CD4-positive, alpha-beta T cell treated with Interleukin-21 for 1 hour (primary cell): ENCODE data around the gene LONP2.
"Not testable (repeated sequence)": the region's sequence is repeated elsewhere in the genome, so short reads cannot be mapped to it uniquely, and the experiment has no call there.

Experiments used
- DNase-seq: peaks from one replicate; pipeline ENCODE4 v3.0.0-alpha.2; 2020

LONP2 gene

DNA sequence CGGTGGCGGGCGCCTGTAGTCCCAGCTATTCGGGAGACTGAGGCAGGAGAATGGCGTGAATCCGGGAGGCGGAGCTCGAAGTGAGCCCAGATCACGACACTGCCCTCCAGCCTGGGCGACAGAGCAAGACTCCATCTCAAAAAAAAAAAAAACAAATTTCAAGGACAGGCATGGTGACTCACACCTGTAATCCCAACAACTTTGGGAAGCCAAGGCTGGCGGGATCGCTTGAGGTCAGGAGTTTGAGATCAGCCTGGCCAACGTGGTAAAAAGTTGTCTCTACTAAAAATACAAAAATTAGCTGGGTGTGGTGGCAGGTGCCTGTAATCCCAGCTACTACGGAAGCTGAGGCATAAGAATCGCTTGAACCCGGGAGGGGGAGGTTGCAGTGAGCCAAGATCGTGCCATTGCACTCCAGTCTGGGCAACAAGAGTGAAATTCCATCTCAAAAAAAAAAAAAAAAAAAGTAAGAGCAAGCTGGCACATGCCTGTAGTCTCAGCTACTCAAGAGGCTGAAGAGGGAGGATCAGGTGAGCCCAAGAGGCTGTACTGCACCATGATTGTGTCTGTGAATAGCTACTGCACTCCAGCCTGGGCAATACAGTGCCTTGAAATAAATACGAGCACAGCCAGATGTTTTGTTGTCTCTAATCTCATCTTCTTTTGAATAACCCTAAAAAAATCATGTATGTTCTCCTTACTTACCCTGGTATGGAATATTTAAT lies 126.7 kb downstream of the LONP2 start:
- DNase-seq = not testable (repeated sequence)

DNA sequence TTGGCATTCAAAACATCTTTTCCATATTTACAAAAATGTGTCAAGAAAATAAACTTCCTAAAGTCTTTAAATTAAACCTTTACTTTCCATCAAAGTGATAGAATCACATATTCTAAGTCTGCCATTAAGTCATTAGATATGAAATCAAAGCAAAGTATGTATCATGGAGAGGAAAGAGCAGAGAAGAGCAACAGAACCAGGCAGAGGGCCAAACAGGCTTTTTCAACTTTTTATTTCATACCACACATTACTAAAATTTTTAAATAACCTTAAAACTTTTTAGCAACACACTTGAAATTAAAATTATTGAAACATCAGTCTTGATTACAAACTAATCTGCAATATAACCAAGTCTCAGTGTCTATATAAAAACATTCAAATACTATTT lies 127.3 kb downstream of the LONP2 start:
- no peak for DNase-seq

DNA sequence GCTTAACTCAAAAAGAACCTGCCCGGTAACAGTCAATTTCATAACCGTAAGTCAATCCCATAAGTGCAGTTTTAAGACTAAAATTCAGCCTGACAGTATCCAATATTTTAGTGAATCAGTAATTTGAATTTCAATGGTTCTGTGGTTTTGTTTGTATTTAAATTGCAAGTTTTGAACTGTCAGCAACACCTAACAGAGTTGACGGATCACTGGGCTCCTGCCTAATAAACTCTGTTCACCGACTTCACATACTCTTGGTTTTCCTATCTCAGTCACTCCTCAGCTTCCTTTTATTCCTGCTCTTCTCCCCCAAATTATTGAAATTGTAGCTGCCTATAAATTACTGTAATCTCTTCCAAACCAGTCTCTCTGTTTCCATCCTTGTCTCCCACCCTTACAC lies 128.6 kb downstream of the LONP2 start:
- no peak for DNase-seq

DNA sequence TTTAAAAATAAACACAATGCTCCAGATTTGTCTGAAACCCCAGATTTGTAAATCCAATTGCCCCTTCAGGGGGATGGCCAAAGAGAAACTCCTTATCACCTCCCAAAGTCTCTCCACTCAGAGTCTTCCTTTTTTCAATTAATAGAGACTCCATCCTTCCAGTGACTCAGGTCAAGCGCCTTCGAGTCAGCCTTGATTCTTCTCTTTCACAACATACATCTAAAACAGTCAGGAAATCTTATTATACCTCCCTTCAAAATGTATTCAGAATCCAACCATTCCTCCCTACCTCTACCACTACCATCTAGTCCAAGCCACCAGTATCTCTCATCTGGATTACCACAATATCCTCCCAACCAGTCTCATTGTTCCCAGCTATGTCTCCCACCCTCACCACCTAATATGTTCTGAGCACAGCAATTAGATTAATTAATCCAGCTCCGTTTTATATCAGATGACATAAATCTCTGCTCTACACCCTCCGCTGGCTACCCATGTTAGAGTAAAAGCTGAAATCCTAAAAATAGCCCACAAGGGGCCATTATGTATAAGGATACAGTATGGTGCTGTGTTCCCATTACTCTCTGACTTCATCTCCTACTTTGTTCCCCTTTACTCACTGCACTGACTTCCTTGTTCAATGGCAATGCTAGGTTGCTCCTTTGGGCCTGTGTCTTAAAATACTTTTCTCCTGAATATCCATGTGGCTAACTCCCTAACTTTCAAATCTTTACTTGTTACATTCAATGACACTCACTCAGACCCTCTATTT lies 129.3 kb downstream of the LONP2 start:
- DNase-seq = no peak

DNA sequence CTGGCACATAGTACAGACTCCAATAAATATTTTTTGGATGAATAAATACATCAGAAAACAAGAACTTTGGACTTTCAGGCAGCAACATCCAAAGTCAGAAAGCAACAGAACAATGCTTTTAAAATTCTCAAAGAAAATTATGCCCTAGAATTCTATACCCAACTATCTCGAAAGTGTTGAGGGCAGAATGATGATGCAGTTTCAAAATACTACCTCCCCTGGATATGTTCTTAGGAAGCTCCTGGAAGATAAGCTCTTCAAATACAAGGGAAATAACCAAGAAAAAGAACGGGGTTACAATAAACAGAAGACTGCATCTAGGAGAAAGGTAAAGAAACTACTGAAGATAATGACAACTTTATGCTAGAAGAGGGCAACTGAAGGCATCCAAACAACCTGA lies 130.2 kb downstream of the LONP2 start:
- no peak for DNase-seq

DNA sequence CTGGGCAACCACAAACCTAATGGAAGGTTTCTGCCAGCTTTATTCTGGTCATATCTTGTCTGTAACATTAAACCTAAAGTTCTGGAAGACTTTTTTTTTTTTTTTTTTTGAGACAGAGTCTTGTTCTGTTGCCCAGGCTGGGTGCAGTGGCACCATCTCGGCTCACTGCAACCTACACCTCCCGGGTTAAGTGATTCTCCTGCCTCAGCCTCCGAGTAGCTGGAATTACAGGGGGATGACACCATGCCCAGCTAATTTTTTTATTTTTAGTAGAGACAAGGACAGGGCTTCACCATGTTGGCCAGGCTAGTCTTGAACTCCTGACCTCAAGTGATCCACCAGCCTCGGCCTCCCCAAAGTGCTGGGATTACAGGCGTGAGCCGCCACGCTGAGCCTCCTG lies 133.2 kb downstream of the LONP2 start:
- DNase-seq = not testable (repeated sequence)

DNA sequence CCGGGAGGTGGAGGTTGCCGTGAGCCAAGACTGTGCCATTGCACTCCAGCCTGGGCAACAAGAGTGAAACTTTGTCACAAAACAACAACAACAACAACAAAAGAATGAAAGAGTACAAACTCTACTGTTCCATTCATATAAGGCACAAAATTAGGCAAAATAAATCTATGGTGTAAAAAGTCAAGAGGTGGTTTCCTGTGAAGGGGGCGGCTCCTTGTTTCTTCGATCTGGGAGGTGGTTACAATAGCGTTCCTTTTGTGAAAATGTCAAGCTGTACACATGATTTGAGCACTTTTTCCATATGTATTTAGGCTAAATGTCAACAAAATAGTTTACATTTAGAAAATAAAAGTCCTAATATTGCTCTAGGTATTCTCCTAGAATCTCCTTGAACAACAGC lies 134.2 kb downstream of the LONP2 start:
- no peak for DNase-seq

DNA sequence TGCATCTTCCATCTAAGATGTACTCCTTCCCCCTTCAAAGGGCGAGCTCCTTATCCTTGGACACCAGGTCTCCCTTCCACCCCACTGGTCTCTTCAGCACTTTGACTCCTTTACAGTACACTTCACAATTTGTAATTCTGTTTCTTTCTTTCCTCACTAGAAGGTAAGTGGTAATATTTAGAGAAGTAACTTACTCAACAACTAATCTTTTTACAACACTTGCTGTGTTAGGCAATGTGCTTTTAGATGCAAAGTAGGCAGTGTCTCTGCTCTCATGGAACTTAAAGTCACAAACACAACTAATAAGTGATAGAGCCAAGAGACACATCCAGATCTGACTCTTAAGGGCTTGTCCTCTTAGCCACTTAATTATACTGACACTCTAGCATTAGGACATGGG lies 134.7 kb downstream of the LONP2 start:
- DNase-seq = no peak

DNA sequence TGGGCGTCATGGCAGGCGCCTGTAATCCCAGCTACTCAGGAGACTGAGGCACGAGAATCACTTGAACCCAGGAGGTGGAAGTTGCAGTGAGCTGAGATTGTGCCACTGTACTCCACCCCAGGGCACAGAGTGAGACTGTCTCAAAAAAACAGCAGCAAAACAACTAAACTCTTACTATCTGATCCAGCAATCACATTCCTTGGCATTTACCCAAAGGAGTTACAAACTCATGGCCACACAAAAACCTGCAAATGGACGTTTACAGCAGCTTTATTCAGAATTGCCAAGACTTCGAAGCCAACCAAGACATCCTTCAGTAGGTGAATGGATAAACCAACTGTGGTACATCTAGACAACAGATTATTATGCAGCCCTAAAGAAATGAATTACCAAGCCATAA lies 137.1 kb downstream of the LONP2 start:
- no peak for DNase-seq

DNA sequence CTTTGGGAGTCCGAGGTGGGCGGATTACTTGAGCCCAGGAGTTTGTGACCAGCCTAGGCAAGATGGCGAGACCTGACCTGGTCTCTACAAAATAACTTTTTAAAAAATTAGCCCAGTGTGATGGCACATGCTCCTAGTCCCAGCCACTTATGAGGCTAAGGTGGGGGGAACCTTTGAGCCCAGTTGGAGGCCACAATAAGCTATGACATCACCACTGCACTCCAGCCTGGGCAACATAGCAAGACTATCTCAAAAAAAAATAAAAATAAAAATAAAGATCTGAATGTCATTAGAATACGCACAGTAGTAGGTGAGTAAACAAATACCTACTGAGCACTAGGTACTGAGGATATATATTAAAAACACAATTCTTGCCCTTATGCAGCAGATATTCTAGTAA lies 138.0 kb downstream of the LONP2 start:
- DNase-seq = no peak

DNA sequence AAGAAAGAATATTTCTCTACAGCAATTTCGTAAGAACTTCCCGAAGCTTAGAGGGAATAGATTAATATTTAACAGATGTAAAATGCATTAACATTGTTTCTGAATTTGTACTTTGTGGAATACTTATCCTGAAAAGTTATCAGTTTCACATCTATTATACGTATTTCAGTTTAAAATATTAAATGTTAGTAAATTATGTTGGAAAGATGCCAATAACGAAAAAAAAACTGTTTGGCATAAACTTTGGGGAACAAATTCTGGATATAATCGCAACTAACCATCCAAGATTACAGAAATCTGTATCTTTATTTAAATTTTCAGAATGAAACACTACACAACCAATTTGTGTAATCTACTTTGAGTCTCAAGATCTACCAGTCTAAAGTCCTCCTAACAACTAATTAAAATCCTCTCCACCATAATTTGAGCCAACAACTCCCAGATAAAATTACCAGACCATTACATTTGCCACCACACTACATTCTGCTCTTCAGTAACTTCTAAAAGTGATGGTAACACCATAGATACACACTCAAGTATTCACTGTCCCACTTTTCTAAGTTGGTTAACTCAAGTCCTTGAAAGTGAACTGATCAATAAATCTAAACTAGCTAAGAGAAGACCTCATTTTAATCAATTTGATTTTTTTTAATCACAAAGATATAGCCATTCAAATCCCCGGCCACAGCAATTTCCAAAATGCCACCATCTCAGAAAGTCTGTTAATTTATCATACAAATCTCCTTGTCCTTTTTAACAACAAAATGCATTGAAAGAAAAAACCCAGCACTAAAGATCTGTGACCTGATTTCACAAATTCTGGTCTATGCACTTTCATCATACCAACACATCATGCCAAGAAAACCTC lies 139.1 kb downstream of the LONP2 start:
- no peak for DNase-seq

DNA sequence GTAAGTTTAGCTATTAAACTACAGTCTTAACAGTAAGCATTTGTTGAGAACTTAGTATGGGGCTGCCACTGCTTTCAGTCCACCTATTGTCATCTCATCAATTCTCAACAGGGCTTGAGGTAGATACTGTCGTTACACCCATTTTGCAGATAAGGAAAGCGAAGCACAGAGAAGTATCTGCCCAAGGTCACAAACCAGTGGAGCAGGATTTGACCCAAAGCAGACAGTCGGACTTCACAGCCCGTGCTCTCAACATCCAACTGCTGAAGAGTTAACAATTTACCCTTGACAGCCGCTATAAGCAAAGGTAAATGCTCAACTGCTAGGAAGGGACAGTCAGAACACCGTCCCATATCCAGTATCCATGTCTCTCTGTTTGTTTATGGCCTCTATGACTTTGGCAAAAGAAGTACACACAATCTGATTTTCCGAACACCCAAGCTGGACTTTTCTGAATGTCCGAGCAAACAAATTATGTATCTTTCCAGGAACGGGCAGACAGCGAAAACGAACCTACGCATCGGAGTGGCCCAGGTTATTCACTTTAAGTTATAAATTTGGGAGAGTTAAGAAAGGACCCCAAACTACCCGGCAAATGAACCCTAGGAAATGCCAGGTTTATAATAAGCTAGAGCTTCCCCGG lies 139.9 kb downstream of the LONP2 start:
- no peak for DNase-seq

DNA sequence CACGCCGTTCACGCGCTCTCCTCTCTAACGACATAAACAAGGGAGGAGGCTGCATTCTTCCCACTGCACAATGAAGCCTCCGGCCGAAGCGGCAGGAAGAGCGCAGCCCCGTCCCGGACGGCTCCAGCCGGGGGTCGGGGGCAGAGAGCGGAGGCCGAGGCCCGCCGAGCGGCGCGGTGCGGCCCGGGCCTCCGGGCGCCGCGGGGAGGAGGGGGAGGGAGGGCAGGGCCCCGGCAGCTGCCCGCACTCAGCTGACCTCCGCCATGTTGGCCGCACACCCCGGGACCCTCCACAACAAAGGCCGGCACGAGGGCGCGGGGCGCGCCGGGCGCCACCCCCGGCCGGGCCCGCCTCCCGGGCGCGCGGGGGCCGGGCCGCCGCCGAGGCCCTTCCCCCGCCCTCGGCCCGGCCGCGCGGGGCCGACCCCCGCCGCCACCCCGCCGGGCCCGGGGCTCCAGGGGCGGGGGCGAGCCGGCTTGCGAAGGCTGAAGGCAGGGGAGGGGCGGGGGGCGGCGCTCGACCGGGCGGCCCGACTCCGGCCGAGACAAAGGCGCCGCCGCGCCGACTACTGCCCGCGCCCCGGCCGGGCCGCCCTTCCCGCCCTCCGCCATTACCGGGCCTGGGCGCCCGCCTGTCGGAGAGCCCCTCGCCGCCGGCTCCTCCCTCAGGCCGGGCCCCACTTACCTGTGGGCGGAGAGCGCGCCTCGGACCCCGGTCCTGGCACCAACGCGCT lies 140.6 kb downstream of the LONP2 start:
- peak; percentile 52 for DNase-seq

DNA sequence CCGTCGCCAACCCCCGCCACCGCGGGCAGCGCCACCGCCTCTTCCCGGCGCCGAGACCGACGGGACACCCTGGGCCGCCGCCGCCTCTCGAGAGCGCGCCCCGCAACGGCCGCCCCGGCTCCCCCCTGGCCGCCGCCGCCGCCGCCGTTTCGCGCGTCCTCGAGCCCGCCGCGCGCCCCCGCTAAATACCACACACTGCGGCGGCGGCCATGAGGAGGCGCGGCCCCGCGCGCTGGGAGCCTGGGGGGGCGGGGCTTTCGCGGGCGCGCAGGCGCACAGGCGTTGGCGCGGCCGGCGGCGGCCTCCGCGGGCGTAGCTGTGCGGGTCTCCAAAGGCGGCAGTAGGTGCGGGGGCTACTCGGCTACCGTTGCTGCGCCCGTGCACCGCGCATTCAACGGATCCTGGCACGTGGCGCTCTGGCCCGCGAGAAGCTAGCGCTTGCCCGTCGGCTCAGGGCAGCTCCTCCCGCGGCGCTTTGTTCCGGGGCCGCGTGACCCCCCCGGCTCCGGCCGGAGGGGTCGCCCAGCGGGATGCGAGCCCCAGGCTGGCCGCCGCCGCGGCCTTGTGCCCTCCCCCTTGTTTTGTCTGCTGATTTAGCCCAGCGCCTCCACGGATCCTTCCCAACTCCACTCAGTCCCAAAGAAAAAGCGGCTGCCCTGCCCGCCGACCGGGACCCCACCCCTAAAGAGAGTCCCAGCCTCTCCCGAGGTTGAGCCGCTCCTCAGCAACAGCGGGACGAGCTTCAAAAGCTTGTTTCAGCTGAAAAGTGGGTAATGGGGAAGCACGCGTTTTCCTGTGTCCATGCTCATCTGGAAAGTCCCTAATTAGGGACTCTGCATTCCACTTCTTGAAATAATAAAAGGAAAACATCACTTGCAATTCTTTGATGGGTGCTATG lies 141.4 kb downstream of the LONP2 start, which contains the start of gene SIAH1:
Gene SIAH1, minus strand, starts transcription at position 161 of the 898 bp plus-strand sequence. CDS start 22,985 bp downstream, outside the sequence.
- peak; percentile 90 for DNase-seq

DNA sequence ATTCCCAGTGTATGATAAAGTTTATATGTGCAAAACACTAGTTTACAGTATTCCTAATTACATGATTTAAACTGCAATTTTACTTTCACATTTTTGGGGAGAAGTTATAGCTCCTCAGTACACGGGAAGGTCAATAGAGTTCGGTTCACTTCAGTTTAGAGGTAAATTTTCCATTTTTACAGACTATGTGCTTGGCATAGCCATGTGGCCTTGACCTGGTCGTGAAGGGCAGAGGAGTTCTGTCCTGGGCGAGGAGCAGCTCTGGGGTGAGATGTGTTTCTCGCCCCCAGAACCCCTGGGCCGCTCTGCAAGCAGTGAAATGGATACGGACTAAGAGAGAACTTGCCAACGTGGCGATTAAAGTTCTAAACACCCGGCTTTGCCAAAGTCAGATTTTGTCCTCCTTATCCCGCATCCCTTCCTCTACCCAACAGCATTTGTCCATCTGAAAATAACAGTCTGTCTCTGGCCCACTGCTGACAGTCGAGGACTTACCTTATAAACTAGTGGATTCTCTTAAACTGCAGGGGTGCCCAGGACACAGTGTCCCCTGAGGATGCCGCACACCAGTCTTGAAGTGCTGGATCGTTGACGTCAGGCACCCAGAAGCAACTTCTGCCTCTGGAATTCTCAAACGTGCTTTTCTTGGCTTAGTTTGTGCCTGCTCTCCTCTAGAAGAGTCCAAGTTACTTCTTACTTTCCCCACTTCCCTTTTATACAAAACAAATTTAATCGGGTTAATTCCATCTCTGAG lies 142.6 kb downstream of the LONP2 start:
- no peak for DNase-seq

DNA sequence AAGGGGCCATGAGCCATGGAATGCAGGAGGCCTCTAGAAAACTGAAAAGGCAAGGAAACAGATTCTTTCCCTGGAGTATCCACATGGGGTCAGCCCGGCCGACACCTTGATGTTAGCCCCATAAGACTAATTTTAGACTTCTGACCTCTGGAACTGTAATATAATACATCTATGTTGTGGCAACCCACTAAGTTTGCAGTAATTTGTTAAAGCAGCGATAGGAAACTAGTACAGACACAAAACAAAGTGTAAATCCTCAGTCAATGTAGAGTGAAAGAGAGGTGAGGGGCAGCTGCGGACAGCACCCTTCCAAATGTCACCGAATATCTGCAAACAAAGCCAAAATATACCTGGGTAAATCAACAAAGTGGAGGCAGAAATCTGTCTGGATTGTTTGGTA lies 148.3 kb downstream of the LONP2 start:
- DNase-seq = no peak

DNA sequence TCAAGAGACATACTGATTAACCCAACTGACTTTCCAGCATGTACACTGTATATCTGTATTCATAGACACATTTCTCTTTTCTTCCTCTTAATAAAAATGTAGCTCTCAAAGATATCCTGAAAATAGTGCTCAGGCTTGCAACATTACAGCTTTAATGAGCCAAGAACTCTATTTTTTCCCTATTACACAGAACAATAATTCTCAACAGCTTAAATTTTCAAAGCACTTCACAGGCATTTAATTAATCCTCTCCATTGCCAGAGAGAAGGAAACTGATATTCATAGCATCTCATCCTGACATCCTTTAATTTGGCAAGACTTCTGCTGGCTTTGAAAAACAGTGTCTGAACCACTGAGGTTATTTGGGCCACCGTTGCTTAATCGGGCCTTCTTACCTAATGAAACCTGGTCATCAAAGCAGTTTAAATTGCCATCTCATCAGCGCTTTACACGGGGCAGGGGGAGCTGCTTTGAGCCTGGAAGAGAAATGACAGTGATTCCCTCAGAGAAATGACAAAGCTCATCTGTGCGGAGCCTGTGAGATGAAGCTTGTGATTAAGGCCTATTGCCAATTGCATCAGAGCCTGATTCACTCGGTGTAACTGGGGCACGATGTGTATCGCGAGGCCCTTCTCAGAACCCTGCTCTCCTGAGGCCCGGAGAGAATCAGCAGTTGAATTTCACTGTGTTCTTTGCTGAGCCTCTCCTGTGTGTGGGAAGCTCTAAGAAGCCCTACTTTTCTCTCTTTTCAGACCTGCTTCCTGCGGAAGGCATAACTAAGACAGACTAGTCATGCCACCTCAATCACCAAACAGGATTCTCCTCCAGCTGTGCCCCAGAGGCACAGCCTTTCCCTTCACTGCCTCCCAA lies 149.6 kb downstream of the LONP2 start:
- no peak for DNase-seq

DNA sequence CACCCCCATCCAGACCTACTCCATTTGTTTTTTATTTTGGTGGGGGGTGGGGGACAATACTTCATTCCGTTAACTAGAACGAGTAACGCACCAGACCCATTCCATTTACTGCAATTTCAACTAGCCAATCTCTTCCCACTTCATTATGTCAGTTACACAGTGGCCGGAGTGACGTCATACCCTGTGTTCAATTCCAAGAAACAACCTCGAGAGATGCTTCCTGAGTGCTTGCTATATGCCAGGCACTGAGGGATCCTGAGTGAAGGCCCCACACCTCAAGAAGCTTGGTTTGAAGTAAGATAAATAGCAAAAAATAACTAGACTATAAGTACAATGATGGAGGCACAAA lies 150.2 kb downstream of the LONP2 start:
- no peak for DNase-seq

DNA sequence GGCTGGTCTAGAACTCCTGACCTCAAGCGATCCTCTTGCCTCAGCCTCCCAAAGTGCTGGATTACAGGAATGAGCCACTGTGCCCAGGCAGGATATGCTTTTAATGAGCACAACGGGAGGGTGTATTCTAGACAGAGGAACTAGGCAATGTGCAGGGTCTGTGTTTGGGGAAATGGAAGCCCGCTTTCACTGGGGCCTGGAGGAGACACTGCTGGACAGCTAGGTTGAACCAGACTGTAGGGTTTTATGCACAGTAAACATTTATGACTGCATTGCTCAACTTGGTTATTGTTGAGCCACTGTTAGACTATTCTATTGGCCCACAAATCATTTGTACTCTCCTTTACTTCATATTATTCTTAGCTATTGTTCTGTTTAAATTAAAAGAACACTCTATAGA lies 151.3 kb downstream of the LONP2 start:
- no peak for DNase-seq
